Fibroblast of the conjunctiva (primary cell): Measurements from ENCODE around the gene MINDY1.

Experiments
- DNase-seq: peaks from one replicate; pipeline ENCODE4 v3.0.0-alpha.2; 2010; ENCODE audit warnings: low read depth

MINDY1 gene

DNA sequence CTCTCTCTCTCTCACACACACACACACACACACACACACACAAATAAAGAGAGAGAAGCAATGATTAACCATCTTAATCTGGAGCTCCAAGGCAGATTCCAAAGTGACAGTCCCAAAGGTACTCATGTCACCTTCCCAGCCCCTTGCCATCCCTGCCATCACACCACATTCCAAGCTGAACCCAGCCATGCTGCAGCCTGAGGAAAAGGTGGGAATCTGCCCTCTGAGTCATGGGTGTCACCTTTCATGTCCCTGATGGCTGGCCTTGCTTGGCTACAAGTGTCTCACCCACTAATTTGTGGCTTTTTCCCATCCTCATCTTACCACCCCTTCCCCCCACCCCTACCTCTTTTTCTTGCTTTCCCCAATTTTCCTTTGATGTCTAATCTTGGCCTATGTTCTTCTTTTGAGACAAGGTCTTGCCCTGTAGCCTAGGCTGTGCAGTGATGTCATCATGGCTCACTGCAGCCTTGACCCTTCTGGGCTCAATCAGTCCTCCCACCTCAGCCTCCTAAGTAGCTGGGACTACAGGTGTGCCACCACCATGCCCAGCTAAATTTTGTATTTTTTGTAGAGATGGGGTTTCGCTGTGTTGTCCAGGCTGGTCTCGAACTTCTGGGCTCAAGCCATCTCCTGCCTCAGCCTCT lies 21.4 kb downstream of the MINDY1 start:
- DNase-seq, result no peak

DNA sequence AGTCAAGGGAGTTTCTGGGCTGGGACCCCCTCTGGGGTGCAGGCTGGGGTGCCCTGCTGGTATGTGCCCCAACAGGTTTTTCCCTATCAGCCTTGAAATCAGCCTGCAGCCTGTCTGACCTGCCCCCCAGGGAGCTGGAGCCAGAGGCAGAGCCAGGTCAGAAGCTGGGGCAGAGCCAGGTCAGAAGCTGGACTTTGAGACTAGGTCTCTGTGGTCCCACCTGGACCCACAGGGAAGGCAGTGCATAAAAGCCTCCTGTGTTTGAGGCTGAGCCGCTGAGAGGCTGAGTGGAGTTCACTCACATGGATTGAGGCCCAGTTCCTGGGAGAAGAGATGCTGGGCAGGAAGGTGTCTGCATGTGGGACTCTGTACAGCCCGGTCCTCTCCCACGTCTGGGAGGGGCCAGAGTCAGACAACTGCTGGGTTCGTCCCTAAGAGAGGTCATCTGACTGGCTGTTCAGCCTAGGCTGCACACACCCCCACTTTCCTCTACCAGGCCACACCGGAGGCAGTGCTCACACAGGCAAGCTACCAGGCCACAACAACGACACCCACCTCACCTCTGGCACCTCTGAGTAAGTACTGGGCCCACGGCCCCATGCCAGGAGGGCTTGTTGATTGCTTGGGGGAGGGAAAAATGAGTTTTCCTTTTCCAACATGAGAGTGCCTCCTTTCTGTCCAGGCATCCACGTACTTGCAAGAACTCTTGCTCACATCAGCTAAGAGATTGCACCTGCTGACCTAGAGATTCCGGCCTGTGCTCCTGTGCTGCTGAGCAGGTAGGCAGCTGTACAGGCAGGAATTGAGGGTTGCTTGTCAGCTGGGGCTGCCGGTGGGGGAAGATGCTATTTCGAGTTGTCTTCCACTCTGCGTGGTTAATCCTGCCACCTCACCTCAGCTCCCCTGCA lies 24.6 kb downstream of the MINDY1 start, which contains the start of gene ANXA9:
Gene ANXA9, plus strand, starts transcription at position 488 of the 908 bp plus-strand sequence. CDS start 814 bp downstream, outside the sequence.
- no peak for DNase-seq

DNA sequence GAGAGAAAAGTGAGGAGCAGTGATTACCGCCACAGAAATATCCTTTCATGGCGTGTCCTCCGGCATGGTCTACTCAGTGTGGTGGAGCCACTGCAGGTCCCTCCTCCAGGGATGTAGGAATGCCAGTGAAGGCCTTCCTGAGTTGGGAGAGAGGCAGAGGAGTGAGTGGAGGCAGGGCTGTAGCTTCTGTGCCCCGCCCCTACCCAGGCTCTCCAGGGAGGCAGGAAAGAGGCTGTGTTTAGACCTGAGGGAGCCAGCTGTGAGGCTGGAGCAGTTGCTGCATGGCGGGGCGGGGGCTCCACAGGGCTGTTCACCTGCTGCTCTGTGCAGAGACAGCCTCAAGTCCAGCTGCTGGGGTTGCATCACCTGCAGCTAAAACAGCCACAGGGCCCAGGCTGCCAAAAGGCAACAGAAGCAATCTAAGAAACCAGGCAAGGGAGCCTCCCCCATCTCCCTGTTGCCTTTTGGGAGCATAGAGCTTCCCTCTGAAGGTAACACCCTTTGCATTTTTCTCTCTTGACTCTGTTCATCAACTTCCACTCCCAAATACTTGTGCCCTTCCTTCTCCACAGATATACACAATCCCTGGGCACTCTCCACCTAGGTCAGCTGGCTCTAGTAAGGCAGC lies 25.4 kb downstream of the MINDY1 start:
- no peak for DNase-seq

DNA sequence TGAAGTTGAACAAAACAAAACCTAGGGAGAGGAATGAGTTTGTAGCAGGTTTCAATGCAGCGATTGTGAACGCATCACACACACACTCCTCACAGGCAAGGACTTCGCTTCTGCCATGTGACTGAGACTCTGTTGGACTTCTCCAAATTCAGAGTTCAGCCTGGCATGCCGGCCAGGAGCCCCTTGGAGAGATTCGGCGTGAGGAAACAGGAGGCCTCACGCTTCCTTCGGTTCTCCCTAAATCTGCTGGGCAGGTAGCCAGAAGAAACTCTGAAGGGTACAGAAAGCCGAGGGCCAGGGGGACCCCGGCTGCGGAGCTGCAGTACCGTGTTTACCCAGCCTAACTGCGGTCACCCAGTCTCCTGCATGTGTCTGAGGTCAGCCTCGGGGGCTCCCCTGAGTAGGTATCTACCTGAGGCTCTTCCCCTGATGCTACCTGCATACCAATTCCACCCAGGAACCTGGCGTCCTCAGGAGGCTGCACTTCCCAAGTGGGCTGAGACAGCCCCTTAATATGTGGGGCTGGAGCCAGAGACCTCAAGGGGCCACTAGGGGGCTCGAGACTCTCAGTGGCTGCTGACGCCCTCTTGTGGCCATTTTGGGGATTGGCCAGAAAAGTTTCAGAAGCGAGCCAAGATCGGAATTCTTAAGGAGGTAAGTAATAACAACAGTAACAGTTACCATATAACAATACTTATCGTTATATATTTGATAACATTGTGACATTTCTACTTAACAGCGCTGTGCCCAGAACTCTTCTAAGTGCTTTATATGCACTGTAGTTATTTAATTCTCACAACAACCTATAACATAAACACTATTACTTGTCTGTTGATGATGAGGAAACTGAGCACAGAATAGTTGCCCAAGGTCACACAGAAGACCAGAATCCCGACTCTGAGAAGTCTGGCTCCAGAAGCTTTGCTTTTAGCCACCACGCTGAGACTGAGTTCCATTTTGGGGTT lies 27.3 kb downstream of the MINDY1 start:
- peak; percentile 73 for DNase-seq

DNA sequence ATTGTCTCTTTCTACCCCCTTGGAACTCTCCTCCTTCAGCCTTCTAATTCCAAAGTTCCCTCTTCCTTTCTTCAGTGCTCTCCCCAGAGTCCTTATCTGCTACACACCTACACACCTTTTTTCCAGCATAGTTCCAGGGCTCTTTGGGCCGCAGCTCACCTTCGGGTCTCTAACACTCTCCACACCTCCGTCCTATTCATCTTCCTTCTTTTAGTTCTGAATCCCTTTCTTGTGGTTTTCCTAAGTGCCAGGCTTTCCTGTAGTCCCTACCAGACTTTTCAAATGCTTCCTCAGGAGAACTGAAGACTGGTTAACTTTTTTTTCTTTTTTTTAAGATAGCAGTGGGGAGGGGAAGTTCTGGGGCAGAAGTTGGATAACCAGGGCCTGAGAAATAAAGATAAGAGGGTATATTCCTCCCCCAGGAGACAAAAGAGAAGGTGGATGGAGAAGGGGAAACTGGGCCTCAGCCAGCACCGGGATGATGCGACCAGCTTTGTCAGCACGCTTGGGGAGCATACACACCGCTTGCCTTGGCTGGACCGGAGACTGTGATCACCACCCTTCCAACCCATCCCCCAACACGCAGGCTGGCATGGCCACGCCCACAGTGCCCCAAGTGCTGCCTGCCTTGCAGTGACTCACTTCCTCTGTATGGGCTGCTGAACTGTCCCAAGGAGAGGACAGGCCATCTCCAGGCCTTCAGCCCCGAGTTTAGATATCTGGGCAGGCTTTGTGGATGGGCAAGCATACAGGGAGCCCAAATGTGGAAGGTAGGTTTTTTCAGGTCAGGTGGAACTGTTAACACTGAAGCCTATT lies 29.6 kb downstream of the MINDY1 start:
- DNase-seq, result no peak

DNA sequence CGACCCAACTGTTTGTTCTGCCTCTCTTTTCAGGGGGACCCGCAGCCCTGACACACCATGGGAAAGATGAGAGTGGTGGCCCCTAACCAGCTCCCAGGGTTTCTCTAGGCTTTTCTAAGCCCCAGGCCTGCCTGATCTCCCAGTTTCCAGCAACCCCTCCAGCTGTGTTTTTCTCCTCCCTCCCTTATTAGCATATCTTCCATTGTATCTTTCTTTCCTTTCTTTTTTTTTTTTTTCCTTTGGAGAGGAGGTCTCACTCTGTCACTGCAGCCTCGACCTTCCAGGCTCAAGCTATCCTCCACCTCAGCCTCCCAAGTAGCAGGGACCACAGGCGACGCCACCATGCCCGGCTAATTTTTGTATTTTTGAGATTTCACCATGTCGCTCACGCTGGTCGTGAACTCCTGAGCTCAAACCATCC lies 30.3 kb downstream of the MINDY1 start:
- DNase-seq, result no peak

DNA sequence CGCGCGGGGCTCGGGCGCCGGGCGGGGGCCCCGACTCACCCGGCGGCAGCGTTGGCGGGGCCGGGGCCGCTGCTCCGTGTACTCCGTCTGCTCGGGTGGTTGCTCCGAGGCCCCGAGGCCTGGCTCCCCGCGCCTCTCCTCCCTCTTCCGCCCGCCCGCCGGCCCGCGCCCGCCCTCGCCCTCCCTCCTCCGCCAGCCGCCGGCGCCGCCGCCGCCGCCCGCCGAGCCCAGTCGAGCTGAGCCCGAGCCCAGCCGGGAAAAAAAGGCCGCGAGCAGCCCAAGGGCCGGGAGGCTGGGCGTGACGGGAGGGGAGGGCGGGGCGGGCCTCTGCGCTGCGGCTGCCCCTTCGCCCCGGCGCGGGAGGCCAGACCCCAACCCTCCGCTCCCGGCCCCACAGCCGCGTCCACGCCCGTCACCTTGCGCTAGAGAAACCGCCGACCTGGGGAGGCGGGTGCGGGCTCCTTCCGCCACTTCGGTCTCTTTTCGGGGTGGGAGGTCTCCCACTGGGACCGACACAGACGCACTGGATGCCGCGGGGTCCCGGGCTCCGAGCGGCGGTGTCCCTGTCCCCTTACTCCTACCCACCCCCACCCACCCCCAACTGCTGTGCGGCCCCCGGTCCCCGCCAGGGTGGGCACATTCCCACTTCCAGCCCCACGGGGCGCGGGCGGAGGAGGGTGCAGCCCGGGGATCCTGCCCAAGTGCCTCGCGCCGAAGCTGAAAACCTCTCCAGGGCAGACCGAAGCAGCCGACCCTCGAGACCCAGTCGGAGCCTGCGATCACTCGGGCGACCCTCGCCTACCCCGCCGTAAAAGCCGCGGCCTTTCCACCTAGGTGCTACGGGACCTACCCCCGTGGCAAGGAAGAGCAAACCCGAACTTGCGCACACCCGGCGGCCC lies 31.9 kb downstream of the MINDY1 start, which contains the start of gene CERS2:
Gene CERS2, minus strand, starts transcription at position 256 of the 899 bp plus-strand sequence. CDS start 5,745 bp downstream, outside the sequence.
- peak; percentile 41 for DNase-seq

DNA sequence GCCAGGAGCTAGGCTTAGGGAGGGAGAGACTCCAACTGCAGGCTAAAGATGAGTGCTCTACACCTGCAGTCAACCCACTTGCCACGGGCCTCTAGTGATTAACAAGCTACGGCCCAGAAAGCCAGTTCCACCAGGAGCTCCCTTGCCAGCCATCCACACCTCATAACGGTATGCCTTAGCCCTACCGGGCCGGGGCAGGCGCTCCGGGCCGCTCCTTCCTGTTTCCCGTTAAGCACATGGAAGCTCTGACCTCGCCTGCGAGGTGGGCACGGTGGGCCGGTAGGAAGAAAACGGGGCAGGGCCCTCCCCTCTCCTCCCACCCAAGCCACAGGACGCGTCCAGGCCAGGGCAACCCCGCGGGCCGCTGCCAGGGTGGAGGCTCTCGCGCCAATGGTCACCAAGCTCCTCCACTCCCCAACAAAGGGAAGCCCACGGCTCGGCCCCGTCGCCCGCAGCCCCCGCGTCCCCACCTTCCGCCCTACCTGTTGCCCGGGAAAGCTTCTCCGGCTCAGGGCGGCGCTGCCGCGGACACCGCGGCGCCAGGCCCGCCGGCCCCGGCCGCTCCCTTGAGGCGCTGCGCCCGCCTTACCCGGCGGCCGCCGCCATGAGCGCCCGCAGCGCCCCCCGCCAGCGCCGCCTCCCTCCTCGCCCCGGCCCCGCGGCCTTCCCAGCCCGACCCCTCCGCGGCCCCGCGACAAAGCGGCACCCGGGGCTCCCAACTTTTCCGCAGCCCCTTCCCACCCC lies 32.7 kb downstream of the MINDY1 start:
- no peak for DNase-seq

DNA sequence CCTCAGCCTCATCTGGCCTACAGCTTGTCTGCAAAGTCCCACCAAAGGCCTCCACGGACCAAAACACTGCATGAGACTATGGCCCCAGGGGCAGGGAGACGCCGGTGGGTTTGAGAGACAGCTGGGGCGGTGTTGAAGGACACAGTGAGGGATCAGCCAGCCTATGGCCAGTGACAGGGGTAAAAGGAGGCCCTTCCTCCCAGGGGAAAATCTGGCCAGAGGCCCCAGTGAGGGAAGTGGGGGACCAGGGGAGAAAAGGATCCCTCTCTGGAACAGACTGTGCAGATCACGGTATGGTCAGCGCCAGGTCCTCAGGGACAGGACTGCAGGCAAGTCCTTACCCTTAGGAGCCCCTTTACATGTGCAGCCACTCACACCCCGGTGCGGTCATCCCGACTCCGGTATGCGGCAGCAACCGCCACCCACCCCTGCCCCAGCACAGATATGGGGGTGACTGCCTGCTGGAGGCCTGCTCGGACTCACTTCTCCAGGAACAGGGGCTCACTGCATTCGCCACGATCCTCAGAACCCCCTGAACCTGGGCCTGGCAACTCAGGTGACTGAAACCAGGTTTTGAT lies 33.4 kb downstream of the MINDY1 start:
- no peak for DNase-seq

DNA sequence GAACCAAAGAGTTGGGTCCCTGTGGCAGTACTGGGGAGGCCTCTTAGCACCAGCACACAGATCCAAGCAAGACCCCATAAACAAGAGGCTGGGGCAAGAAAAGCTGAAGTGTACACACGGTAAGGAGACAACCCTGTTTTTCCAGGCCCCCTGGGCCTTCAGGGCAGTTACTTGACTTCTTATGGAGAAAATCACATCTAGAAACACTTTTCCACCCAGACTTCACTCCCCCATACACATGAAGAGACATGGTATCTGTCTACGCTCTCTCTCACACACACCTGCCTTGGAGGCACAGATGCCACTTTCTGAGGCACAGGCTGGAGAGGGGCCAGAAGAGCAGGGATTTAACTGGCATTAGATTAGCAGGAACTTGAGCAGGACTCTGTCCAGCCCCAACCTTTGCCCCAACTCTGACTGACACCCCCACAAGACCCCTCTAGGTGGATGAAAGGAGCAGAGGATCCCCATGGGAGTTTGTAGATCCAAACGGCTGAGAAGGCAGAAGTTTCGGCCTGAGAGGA lies 34.2 kb downstream of the MINDY1 start:
- DNase-seq, result no peak

DNA sequence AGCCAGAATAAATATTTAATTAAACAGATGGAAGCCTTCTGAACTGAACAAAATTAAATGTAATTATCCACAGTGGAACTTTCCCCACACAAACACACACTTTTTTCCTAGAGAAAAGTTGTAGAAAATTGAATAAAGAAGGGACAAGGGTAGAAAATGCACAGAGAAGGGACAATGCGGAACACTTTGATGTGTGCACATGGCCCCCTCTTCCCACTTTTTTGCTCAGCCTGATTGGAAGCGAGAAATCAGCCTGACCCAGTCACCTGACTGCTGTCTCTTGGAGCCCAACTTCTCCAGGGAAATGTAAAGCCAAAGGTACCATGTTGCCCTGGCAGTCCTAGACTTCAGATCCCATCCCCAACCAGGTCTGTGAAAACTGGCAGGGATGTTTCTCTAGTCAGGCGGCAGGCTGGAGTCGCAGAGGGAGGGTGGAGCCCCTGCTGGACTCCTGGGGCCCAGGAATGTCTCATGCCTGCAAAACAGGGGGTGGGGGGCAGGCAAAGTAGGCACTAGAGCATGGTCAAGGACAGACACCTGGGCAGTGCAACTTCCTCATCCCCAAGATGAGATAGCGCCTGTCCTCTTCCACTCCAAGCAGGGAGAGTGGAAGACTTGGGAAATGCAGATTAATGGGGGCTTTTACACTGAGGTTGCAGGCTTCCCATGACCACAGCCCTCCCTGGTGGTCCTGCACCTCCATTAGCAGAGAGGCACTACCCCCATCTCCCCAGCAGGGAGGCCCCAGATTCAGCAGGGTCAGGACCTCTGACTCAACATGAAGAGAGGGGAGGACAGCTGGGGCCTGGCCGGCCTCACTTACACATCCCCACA lies 34.9 kb downstream of the MINDY1 start:
- no peak for DNase-seq

DNA sequence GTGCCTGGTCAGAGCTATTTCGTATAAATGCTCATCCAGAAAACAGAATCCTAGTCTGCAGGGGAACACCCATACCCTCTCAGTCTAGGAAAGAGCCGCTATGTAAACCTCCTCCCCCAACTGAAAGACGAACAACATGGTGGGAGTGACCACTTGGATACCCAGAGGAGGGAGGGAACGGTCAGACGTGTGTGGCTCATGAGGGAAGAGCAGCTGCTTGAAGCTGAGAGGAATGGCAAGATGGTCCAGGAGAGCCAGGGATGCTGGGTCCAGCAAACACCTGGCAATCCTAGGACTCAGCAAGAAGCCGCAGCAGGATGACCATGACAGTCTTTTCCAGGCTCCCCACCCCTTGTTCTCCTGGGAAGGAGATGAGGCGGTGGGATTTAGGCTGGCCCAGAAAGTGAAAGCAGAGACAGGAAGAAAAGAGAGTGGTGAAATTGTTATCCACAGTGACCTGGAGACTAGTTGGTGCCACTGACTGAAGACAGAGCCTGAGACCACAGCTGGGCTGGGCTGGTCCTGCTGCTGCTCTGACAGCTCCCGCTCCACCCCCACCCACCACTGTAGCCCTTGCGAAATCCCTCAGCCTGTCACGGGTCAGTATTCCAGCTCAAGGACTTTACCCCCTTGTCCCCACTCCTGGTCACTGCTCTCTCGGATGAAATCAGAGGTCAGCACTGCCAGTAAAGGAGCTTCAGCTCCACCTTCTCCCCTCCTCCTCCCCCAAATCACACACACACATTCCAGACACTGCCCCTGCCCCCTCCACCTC lies 35.7 kb downstream of the MINDY1 start:
- peak; percentile 38 for DNase-seq

DNA sequence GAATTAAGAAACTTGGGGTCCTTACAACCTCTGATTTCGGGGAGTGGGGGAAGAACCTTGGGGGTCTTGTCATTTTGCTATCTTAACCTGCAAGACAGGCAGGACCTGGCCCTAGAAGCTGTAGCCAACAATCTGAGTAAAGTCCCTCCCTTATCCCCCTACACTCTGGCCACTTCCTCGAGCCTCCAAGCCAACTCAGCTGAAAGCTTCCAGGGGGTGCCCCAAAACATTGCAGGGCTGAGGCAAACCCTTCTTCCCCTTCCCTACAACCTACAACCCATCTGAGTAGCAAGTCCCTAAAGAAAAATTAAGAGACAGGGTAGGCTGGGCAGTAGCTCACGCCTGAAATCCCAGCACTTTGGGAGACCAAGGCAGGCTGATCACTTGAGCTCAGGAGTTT lies 37.1 kb downstream of the MINDY1 start:
- no peak for DNase-seq

DNA sequence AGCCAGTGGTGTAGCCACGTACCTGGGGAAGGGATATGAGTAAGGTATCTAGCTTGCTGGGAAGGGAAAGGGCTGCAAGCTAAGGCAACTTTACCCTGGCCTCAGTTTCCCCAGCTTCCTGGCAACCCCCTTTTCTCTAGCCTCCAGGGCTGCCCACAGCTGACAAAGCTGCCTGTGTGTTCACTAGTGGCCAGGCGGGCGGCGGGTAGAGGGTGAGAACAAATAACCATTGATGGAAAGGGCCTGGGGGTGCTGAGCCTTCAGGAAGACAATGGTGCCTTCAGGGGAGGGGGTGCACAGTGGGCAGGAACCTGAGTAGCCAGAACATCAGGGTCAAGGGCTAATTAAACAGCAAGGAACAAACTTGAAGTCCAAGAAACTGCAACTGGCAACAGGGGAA lies 38.2 kb downstream of the MINDY1 start:
- no peak for DNase-seq

DNA sequence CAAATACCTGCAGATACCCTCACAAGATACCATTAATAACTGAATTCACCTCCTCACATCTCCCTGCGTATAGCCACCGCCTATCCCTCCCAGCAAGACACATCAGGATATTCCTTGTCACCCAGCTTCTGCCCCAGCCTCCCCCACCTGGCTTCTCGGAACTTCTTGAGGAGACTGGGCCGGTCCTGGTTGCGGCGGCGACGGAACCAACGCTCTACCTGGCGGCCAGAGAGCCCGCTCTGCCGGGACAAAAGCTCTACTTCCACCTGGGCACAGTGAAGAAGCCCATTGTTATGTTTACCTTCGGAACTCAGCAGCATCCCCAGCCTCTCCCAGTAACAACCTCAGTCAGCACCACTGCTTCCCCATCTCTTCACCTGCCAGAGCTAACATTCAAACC lies 38.8 kb downstream of the MINDY1 start:
- DNase-seq, result no peak

DNA sequence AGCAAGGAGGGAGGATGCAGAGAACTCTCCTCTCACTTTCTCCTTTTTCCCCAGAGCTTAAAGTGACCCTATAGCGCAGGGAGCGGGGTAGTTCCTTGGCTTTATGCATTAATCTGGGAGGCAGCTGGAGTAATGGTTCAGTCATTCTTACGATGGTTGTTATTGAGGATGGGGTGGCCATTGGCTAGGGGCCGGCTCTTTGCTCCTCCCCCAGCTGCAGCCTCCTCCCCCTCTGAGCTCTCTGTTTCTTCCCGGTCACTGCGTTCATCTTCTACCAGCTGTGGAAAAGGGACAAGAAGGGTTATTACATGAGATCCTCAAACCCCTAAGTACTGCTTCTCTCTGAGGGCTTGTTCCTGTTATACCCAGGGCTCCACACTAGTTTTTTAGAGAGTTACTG lies 40.7 kb downstream of the MINDY1 start:
- no peak for DNase-seq

DNA sequence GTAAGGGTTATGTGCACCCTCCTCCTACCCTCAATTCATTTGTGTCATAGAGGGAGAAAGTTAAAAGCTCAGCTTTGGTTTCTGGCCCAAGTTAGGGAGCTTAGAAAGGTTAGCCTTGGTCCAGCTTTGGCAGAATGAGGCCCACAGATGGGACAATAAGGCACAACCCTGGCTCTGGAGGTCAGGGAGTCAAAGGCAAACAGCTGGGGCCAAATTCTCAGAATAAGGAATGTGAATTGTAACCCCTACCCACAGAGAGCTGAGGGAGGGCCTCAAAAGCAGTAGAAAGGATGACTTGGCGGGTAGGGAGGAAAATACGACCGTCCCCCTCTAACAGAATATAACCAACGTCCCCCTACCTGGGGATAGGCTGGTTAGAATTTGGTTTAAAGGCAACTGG lies 41.1 kb downstream of the MINDY1 start:
- DNase-seq, result no peak
